Stimulated activated CD8-positive, alpha-beta memory T cell treated with anti-CD3 and anti-CD28 coated beads, Interleukin-15, amount 100 ng/mL, for 24 hours (primary cell): ENCODE data around the gene OGDHL.

Experiments
- DNase-seq: peaks from one replicate; pipeline ENCODE4 v3.0.0-alpha.2; 2020; ENCODE audit warnings: low read depth

The OGDHL gene

DNA sequence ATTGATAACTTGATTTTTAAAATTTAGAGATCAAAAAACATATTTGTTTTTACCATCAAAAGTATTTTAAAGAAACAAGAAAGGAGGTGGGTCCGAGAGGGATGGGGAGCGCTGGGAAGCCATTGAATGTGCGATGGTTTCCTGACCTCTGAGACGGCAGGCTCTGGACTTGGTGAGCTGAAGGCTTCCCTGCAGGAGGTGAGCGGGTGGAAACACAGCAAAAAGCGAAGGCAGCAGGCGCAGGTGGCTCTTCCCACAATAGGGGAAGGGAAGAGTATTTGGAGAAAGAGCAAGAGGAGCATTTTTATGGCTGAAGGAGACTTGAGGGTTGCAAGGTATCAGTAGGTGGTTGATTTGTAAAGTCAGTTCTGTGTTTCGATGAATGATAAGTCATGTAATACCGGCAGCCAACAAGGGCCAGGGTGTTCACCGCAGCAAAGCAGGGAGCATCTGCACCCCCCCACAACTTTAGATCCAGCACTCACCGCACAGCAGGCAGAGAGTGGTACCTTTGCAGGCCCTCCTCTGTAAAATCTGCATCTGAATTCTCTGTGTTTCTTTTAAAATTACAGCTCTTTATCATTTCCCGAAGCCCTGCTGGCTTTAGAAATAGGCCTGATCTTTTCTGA is 72.1 kb downstream of the OGDHL start:
- no peak for DNase-seq

DNA sequence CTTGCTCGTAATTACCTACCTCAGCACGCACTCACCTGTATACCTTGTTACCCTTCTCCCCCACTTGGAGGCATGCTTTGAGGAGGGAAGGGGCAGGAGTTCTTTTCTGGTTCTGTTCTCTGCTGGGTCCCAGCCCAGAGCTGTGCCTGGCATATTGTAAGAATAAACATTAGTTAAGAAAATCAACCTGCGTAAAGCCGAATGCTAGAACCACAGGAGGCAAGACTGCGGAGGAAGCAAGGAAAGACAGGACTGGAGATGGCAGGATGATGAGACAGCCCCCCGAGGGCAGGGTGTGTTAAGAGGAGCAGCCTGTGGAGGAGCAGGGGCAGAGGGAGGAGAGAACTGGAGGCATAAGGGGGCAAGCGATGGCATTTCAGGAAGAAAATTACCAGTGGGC is 73.2 kb downstream of the OGDHL start:
- no peak for DNase-seq

DNA sequence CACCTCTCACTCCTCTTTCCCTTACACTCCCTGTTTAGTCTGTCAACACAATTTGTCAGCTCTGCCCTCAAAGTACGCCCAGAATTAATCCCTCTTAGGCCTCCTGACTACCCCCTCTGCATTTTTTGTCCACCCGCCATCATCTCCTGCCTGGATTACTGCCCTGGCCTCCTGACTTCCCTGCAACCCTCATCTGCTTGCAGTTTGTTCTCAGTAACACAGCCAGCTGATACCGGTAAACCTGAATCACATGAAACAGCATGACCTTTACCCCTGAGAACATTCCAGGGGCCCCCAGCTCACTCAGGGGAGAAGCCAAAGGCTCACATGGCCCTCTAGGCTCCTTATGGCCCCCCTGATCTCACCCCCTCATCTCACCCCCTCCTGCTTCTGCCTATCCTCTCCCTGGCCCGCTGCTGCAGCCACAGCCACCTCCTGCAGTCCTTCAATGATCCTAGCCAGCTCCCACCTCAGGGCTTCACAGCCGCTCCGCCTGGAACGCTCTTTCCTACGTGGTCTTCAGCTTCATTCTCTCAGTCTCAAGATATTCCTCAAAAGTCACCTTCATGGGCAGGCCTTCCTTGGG is 73.8 kb downstream of the OGDHL start:
- no peak for DNase-seq

DNA sequence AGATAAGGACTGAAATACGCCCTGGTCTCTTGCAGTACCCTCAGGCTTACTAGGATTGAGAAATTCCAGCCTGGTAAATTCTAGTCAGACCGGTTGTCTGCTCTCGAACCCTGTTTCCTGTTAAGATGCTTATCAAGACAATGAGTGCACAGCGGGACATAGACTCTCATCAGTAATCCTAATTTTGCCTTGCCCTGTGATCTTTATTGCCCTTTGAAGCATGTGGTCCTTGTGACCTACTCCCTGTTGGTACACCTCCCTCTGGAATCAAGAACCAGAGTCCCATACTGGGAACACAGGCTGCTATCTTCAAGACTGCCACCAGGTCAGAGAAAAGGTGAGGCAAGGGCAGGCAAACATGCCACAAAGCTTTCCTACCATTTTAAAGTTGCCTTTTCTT is 75.5 kb downstream of the OGDHL start:
- no peak for DNase-seq
